OCI-LY1 (cell line): ENCODE results near the gene RAB10.

Experiments
- H2AFZ ChIP-seq: fragments of 200-600 bp; sonication (generic), shearing (Covaris generic); 2 replicates; pipeline ENCODE4 v1.6.0; 2014; ENCODE audit warnings: antibody characterized with exemption, mild to moderate bottlenecking, low read length
- H3F3A ChIP-seq: fragments of 200-600 bp; sonication (generic), shearing (Covaris generic); 2 replicates; pipeline ENCODE4 v1.6.0; 2014; ENCODE audit warnings: mild to moderate bottlenecking, antibody characterized with exemption, low read length, moderate library complexity; ENCODE audit not compliant: insufficient read depth
- H3K27ac ChIP-seq: fragments of 200-600 bp; sonication (generic); 2 replicates; pipeline ENCODE4 v1.5.1; 2014; ENCODE audit warnings: low read length, mixed run types, mild to moderate bottlenecking, low read depth; ENCODE audit not compliant: poor library complexity, severe bottlenecking
- H3K27me3 ChIP-seq: fragments of 200-600 bp; sonication (generic); 2 replicates; pipeline ENCODE4 v1.6.0; 2014; ENCODE audit warnings: antibody characterized with exemption, mild to moderate bottlenecking, low read length, moderate library complexity; ENCODE audit not compliant: insufficient read depth
- H3K36me3 ChIP-seq: fragments of 200-600 bp; sonication (generic); 2 replicates; pipeline ENCODE4 v1.6.1; 2014; ENCODE audit warnings: mild to moderate bottlenecking, antibody characterized with exemption, low read length, moderate library complexity, mixed read lengths; ENCODE audit not compliant: insufficient read depth
- H3K4me1 ChIP-seq: fragments of 200-600 bp; sonication (generic); 2 replicates; pipeline ENCODE4 v1.5.1; 2014; ENCODE audit warnings: mild to moderate bottlenecking, low read length, moderate library complexity; ENCODE audit not compliant: insufficient read depth, severe bottlenecking
- H3K4me2 ChIP-seq: fragments of 200-600 bp; sonication (generic), shearing (Covaris generic); 2 replicates; pipeline ENCODE4 v1.6.1; 2014; ENCODE audit warnings: low read length
- H3K4me3 ChIP-seq: fragments of 200-600 bp; sonication (generic); 2 replicates; pipeline ENCODE4 v1.5.1; 2014; ENCODE audit warnings: low read length, low read depth, mild to moderate bottlenecking, mixed read lengths; ENCODE audit not compliant: poor library complexity, severe bottlenecking
- H3K79me2 ChIP-seq: fragments of 200-600 bp; shearing (Covaris generic); 2 replicates; pipeline ENCODE4 v1.6.1; 2016; ENCODE audit warnings: mixed run types, low read length, mixed read lengths; ENCODE audit not compliant: insufficient read depth
- H3K9ac ChIP-seq: fragments of 200-600 bp; sonication (generic), shearing (Covaris generic); 2 replicates; pipeline ENCODE4 v1.6.1; 2014; ENCODE audit warnings: mild to moderate bottlenecking, low read length, mixed read lengths
- H3K9me2 ChIP-seq: fragments of 200-600 bp; sonication (generic), shearing (Covaris generic); 2 replicates; pipeline ENCODE4 v1.6.1; 2014; ENCODE audit warnings: low read depth, mild to moderate bottlenecking, low read length, mixed read lengths
- H3K9me3 ChIP-seq: fragments of 200-600 bp; shearing (Covaris generic); 2 replicates; pipeline ENCODE4 v1.6.1; 2014; ENCODE audit warnings: low read length, mixed read lengths
- H4K20me1 ChIP-seq: fragments of 200-600 bp; sonication (generic), shearing (Covaris generic); 2 replicates; pipeline ENCODE4 v1.6.0; 2016; ENCODE audit warnings: mild to moderate bottlenecking, low read length; ENCODE audit not compliant: insufficient read depth
- EZH2 ChIP-seq: fragments of 200-600 bp; sonication (generic), shearing (Covaris generic); IDR thresholded peaks from 2 replicates; pipeline ENCODE4 v1.8.0; 2017; ENCODE audit warnings: borderline replicate concordance, mixed run types, mild to moderate bottlenecking, antibody characterized with exemption, low read length, moderate library complexity, mixed read lengths
- TF ChIP-seq, protein P1 (sequence below): fragments of 200-600 bp; sonication (generic), shearing (Covaris generic); IDR thresholded peaks from 2 replicates; pipeline ENCODE4 v1.5.1; 2017; ENCODE audit warnings: mild to moderate bottlenecking, antibody characterized with exemption, low read length, moderate library complexity, mixed read lengths

The RAB10 gene

DNA sequence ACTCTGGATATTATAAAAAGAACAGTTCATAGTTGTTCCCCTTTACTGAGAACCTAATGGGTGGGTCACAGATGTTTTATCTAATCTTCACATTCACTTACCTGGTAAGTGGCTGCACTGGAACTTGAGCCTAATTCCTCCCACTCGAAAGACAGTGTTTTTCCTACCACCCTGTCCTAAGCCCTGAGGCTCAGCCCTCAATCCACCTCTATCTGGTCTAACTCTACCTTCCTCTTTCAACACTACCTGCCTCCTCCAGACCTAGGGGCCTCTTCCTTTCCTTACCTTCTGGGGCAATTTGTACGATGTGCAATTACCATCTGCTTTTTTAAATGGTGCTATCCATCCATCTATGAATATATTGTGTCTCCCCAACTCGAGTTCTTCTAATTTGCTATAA is 41.9 kb upstream of the RAB10 start:
- H3K36me3 ChIP-seq: no peaks in the 10 kb centered on the region
- no peaks in the 10 kb centered on the region for H3K9me3 ChIP-seq
- H3K9ac ChIP-seq: no peak overlapping the region
- no peak overlapping the region for H3K27ac ChIP-seq
- TF ChIP-seq, protein P1, sequence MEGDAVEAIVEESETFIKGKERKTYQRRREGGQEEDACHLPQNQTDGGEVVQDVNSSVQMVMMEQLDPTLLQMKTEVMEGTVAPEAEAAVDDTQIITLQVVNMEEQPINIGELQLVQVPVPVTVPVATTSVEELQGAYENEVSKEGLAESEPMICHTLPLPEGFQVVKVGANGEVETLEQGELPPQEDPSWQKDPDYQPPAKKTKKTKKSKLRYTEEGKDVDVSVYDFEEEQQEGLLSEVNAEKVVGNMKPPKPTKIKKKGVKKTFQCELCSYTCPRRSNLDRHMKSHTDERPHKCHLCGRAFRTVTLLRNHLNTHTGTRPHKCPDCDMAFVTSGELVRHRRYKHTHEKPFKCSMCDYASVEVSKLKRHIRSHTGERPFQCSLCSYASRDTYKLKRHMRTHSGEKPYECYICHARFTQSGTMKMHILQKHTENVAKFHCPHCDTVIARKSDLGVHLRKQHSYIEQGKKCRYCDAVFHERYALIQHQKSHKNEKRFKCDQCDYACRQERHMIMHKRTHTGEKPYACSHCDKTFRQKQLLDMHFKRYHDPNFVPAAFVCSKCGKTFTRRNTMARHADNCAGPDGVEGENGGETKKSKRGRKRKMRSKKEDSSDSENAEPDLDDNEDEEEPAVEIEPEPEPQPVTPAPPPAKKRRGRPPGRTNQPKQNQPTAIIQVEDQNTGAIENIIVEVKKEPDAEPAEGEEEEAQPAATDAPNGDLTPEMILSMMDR: no peak
- no peak for TF ChIP-seq EZH2
- no peak overlapping the region for H2AFZ ChIP-seq
- no peaks in the 10 kb centered on the region for H3K4me1 ChIP-seq
- no peaks in the 10 kb centered on the region for H3F3A ChIP-seq
- no peaks in the 10 kb centered on the region for H4K20me1 ChIP-seq
- no peak overlapping the region for H3K4me2 ChIP-seq
- no peaks in the 10 kb centered on the region for H3K27me3 ChIP-seq
- H3K79me2 ChIP-seq: no peaks in the 10 kb centered on the region
- H3K9me2 ChIP-seq: no peaks in the 10 kb centered on the region
- H3K4me3 ChIP-seq: no peak overlapping the region

DNA sequence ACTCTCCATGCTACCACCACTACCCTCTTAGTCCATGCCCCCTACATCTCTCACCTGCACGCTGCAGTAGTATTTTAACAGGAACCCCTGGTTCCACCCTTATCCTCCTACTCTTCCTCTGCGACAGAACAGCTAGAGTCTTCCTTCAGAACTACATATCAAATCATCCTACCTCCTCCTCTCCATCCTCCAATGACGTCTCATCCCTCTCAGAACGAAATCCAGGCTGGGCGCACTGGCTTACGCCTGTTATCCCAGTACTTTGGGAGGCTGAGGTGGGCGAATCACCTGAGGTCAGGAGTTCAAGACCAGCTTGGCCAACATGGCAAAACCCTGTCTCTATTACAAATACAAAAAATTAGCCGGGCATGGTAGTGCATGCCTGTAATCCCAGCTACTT is 41.3 kb upstream of the RAB10 start:
- Histone ChIP-seq H4K20me1 (no peaks in the 10 kb centered on the region), H3K27ac (no peak overlapping the region), H3K4me1 (no peaks in the 10 kb centered on the region), H3K9me3 (no peaks in the 10 kb centered on the region), H3K27me3 (no peaks in the 10 kb centered on the region; the same call in 1 of the 2 replicates), H3K79me2 (no peaks in the 10 kb centered on the region), H3K4me2 (no peak overlapping the region), H3K36me3 (no peaks in the 10 kb centered on the region), H3K4me3 (no peak overlapping the region), H2AFZ (no peak overlapping the region), H3K9ac (no peak overlapping the region), H3K9me2 (no peaks in the 10 kb centered on the region), H3F3A (no peaks in the 10 kb centered on the region)
- TF ChIP-seq EZH2: no peak
- TF ChIP-seq, protein P1: no peak

DNA sequence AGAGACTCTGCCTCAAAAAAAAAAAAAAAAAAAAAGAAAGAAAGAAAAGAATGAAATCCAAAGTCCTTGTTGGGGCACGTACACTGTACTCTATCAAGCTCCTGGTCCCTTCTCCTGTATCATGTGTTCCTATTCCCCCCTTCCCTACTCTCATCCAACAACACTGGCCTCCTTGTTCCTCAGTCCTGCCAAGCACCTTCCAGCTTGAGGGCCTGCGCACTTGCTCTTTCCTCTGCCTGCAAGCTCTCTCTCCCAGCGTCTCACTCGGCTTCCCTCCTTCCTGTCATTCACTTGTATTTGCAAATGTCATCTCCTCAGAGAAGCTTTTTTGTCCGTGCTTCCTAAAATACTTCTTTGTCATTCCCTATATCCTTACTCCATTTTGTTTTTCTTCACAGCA is 40.8 kb upstream of the RAB10 start:
- no peaks in the 10 kb centered on the region; the same call in 1 of the 2 replicates for H3K27me3 ChIP-seq
- no peaks in the 10 kb centered on the region for H3K9me2 ChIP-seq
- no peaks in the 10 kb centered on the region for H3K36me3 ChIP-seq
- H4K20me1 ChIP-seq: no peaks in the 10 kb centered on the region
- no peak overlapping the region for H3K9ac ChIP-seq
- no peak overlapping the region for H3K4me3 ChIP-seq
- no peaks in the 10 kb centered on the region for H3K79me2 ChIP-seq
- H3K9me3 ChIP-seq: no peaks in the 10 kb centered on the region
- H2AFZ ChIP-seq: no peak overlapping the region
- H3K4me2 ChIP-seq: no peak overlapping the region
- TF ChIP-seq EZH2: no peak
- TF ChIP-seq, protein P1: no peak
- H3F3A ChIP-seq: no peaks in the 10 kb centered on the region
- no peak overlapping the region for H3K27ac ChIP-seq
- no peaks in the 10 kb centered on the region for H3K4me1 ChIP-seq
